ENCODE measurements around the gene HELB. TPM values are rescaled to one million over a fixed set of nuclear protein-coding genes. Genes with fewer than 3 reads are reported as not detected.

The HELB gene
- total and polyA plus RNA-seq, 3 experiments from 2014 or later: 13.8 to 29.4 (median 14.2) TPM

DNA sequence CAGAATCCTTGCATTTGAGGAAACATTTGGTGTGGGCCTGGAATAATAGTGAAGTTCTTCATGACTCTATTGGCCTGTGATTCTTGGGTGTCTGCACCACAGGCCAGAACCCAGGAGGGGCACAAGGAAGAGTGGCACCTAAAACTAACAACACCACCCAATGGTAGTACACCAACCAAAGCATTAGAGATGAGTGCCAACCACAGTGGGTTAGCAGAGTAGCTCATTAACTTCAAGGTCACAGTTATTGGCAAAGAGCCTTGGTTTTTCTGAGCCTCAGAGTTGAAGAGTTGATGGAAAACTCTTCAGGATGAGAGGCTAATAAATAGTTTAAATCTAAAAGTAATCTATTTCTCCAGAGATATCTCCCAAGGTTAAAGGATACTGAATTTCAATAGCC is 57.0 kb downstream of the HELB start:
- Histone ChIP-seq H3K27ac (ENCODE audit: low read depth, low read length) (no peak overlapping the region), H3K27me3 (ENCODE audit: insufficient read depth, low read length, poor library complexity, severe bottlenecking) (no peaks in the 10 kb centered on the region), H3K4me1 (ENCODE audit: insufficient read depth, low read length) (no peaks in the 10 kb centered on the region), H3K4me3 (ENCODE audit: low read length) (no peak overlapping the region), H3K9me3 (ENCODE audit: low read length) (no peaks in the 10 kb centered on the region), H3K36me3 (ENCODE audit: insufficient read depth, low read length) (no peaks in the 10 kb centered on the region)
- POLR2A ChIA-PET: no interaction called here
- no peak for DNase-seq
- Mint-ChIP-seq H3K9me3 (no peaks in the 10 kb centered on the region), H3K36me3 (peaks cover 0 to 22% (median 5%) of the 10 kb centered on the region in 3 donors), H3K4me3 (no peak overlapping the region), H3K27ac (peak overlapping the region in 2 of 8 donors; percentile 2 to 14), H3K27me3 (no peaks in the 10 kb centered on the region), H3K4me1 (peaks cover 0 to 2% (median 0%) of the 10 kb centered on the region in 3 donors)
- CTCF ChIA-PET: no interaction called here

DNA sequence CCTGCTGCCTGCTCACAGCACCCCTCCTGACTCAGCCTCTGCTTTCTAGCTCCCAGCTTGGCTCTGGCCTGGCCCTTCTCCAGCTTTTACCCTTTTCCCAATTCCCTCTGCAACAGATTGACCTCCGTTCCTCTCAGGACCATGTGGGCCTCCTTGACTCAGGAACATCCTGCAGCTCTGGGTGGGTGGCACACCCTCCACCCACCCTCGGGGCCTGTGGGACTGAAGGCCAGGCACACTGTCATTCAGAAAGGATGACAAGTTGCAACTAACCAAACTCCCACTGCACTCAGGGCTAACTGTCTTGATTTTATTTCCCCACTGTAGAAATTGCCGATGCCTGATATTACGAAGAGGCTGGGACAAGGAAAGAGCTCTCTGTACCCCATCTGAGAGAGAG is 59.4 kb downstream of the HELB start:
- H3K27ac ChIP-seq (ENCODE audit: low read depth, low read length): no peak overlapping the region

GRCh38 chr12:66365718-66366490 is 63.6 kb downstream of the HELB start:
- H3K27ac ChIP-seq (ENCODE audit: low read depth, low read length): no peak overlapping the region
- DNase-seq: no peak
- no peaks in the 10 kb centered on the region for H3K9me3 Mint-ChIP-seq
- H3K9me3 ChIP-seq (ENCODE audit: low read length): no peaks in the 10 kb centered on the region
- POLR2A ChIA-PET: no interaction called here
- H3K4me1 ChIP-seq (ENCODE audit: insufficient read depth, low read length): no peaks in the 10 kb centered on the region
- no peaks in the 10 kb centered on the region for H3K27me3 Mint-ChIP-seq
- H3K4me3 Mint-ChIP-seq: no peak overlapping the region
- H3K4me1 Mint-ChIP-seq: no peaks in the 10 kb centered on the region
- no peaks in the 10 kb centered on the region for H3K27me3 ChIP-seq (ENCODE audit: insufficient read depth, low read length, poor library complexity, severe bottlenecking)
- CTCF ChIA-PET: interaction anchor here (1.7 kb wide), 1 partner anchor 10 kb away, joined by 6 read pairs; no protein-coding TSS in a partner anchor
- H3K36me3 Mint-ChIP-seq: peaks cover 11 to 55% (median 27%) of the 10 kb centered on the region in 3 donors
- H3K27ac Mint-ChIP-seq: no peak overlapping the region
- H3K36me3 ChIP-seq (ENCODE audit: insufficient read depth, low read length): no peaks in the 10 kb centered on the region
- no peak overlapping the region for H3K4me3 ChIP-seq (ENCODE audit: low read length)

More for the DNA sequence above, 59.4 kb downstream of the HELB start:
- Histone ChIP-seq H3K36me3 (ENCODE audit: insufficient read depth, low read length) (no peaks in the 10 kb centered on the region), H3K27me3 (ENCODE audit: insufficient read depth, low read length, poor library complexity, severe bottlenecking) (no peaks in the 10 kb centered on the region), H3K9me3 (ENCODE audit: low read length) (no peaks in the 10 kb centered on the region), H3K4me1 (ENCODE audit: insufficient read depth, low read length) (no peaks in the 10 kb centered on the region), H3K4me3 (ENCODE audit: low read length) (no peak overlapping the region)
- Mint-ChIP-seq H3K4me3 (no peak overlapping the region), H3K9me3 (no peaks in the 10 kb centered on the region), H3K4me1 (no peaks in the 10 kb centered on the region), H3K27me3 (no peaks in the 10 kb centered on the region), H3K36me3 (peaks cover 3 to 24% (median 12%) of the 10 kb centered on the region in 3 donors), H3K27ac (peak overlapping the region in 1 of 8 donors; percentile 54)
- ChIA-PET POLR2A (no interaction called here), CTCF (interaction anchor here (1.6 to 2.3 kb wide), 3 partner anchors 9 to 91 kb away, joined by 7 to 8 read pairs (median 8); no protein-coding TSS in a partner anchor)
- DNase-seq: no peak

DNA sequence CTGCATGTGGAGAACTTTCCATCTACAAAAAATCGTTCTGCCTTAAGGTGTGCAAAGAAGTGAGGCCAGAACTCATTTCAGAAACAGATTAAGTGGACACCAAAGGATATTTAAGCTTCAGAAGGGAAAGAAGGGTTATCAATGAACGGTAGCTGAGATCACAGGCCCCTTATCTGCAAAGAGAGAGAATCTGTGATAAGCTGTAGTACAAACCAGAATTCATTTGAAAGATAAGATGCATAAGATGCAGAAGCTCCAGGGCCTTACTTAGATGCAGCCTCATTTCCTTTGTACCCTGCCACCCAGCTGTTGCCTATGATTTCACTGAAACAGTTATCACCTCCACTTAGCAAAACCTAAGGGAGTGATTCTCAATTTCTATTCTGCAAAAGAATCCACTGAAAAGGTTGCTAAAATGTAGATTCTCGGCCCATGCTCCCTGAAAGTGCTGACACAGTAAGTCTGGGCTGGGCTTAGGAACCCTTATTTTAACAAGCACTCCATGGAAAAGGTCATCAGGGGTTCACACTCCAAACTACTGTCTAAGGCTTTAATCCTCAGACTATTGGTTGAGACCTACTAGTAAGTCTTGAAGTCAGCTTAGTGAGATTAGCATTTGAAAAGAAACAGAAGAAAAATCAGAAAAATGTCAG is 64.8 kb downstream of the HELB start:
- Histone ChIP-seq H3K27ac (ENCODE audit: low read depth, low read length) (no peak overlapping the region), H3K4me3 (ENCODE audit: low read length) (no peak overlapping the region)
- CTCF ChIA-PET: no interaction called here

GRCh38 chr12:66371982-66372381 is 69.7 kb downstream of the HELB start:
- H3K4me3 ChIP-seq (ENCODE audit: low read length): no peak overlapping the region
- no peaks in the 10 kb centered on the region for H3K9me3 ChIP-seq (ENCODE audit: low read length)
- POLR2A ChIA-PET: no interaction called here
- no peak overlapping the region for H3K27ac Mint-ChIP-seq
- no peak overlapping the region for H3K27ac ChIP-seq (ENCODE audit: low read depth, low read length)
- no peaks in the 10 kb centered on the region for H3K9me3 Mint-ChIP-seq
- peaks cover 0 to 1% (median 0%) of the 10 kb centered on the region in 3 donors for H3K4me1 Mint-ChIP-seq
- H3K36me3 ChIP-seq (ENCODE audit: insufficient read depth, low read length): no peaks in the 10 kb centered on the region
- no peaks in the 10 kb centered on the region for H3K4me1 ChIP-seq (ENCODE audit: insufficient read depth, low read length)
- no peaks in the 10 kb centered on the region for H3K27me3 Mint-ChIP-seq
- no peaks in the 10 kb centered on the region for H3K27me3 ChIP-seq (ENCODE audit: insufficient read depth, low read length, poor library complexity, severe bottlenecking)
- H3K4me3 Mint-ChIP-seq: no peak overlapping the region
- no peak for DNase-seq
- CTCF ChIA-PET: no interaction called here
- H3K36me3 Mint-ChIP-seq: peaks cover 11 to 62% (median 24%) of the 10 kb centered on the region in 3 donors

More for the DNA sequence above, 64.8 kb downstream of the HELB start:
- DNase-seq: no peak
- H3K9me3 Mint-ChIP-seq: no peaks in the 10 kb centered on the region
- no peak overlapping the region for H3K4me3 Mint-ChIP-seq
- POLR2A ChIA-PET: no interaction called here
- peak overlapping the region in 1 of 8 donors; percentile 69 for H3K27ac Mint-ChIP-seq
- no peaks in the 10 kb centered on the region for H3K4me1 Mint-ChIP-seq
- no peaks in the 10 kb centered on the region for H3K9me3 ChIP-seq (ENCODE audit: low read length)
- H3K4me1 ChIP-seq (ENCODE audit: insufficient read depth, low read length): no peaks in the 10 kb centered on the region
- H3K36me3 ChIP-seq (ENCODE audit: insufficient read depth, low read length): no peaks in the 10 kb centered on the region
- peaks cover 11 to 63% (median 27%) of the 10 kb centered on the region in 3 donors for H3K36me3 Mint-ChIP-seq
- no peaks in the 10 kb centered on the region for H3K27me3 ChIP-seq (ENCODE audit: insufficient read depth, low read length, poor library complexity, severe bottlenecking)
- no peaks in the 10 kb centered on the region for H3K27me3 Mint-ChIP-seq

GRCh38 chr12:66375560-66375959 is 73.3 kb downstream of the HELB start:
- Mint-ChIP-seq H3K27me3 (no peaks in the 10 kb centered on the region), H3K4me1 (peaks cover 0 to 1% (median 0%) of the 10 kb centered on the region in 3 donors), H3K4me3 (no peak overlapping the region), H3K9me3 (no peaks in the 10 kb centered on the region), H3K27ac (no peak overlapping the region), H3K36me3 (peaks cover 6 to 37% (median 14%) of the 10 kb centered on the region in 3 donors)
- POLR2A ChIA-PET: no interaction called here
- Histone ChIP-seq H3K4me1 (ENCODE audit: insufficient read depth, low read length) (no peaks in the 10 kb centered on the region), H3K27ac (ENCODE audit: low read depth, low read length) (no peak overlapping the region), H3K4me3 (ENCODE audit: low read length) (no peak overlapping the region), H3K27me3 (ENCODE audit: insufficient read depth, low read length, poor library complexity, severe bottlenecking) (no peaks in the 10 kb centered on the region), H3K9me3 (ENCODE audit: low read length) (no peaks in the 10 kb centered on the region), H3K36me3 (ENCODE audit: insufficient read depth, low read length) (no peaks in the 10 kb centered on the region)
- CTCF ChIA-PET: interaction anchor here (2.2 kb wide), 1 partner anchor 10 kb away, joined by 6 read pairs; no protein-coding TSS in a partner anchor
- no peak for DNase-seq

DNA sequence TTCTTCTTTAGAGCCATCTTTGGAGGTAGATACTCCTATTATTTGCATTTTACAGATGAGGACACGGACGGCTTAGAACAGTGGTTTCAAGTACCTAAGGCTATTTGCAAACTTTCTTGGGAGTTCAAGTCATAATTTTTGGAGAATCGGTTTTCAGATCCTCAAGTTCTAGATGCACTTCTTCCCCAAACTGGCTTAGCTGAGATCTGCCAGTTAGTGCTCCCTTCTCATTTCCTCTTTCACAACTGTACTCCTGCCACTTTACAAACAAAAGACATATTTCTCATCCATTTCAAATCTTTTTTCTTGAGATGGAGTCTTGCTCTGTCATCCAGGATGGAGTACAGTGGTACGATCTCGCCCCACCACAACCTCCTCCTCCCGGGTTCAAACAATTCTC is 77.3 kb downstream of the HELB start:
- peaks cover 6 to 17% (median 12%) of the 10 kb centered on the region in 3 donors for H3K36me3 Mint-ChIP-seq
- H3K4me3 Mint-ChIP-seq: no peak overlapping the region
- no peaks in the 10 kb centered on the region for H3K27me3 ChIP-seq (ENCODE audit: insufficient read depth, low read length, poor library complexity, severe bottlenecking)
- H3K27ac ChIP-seq (ENCODE audit: low read depth, low read length): no peak overlapping the region
- POLR2A ChIA-PET: no interaction called here
- H3K36me3 ChIP-seq (ENCODE audit: insufficient read depth, low read length): no peaks in the 10 kb centered on the region
- H3K4me1 Mint-ChIP-seq: no peaks in the 10 kb centered on the region
- H3K4me1 ChIP-seq (ENCODE audit: insufficient read depth, low read length): no peaks in the 10 kb centered on the region
- DNase-seq: no peak
- no peaks in the 10 kb centered on the region for H3K9me3 Mint-ChIP-seq
- no peaks in the 10 kb centered on the region for H3K9me3 ChIP-seq (ENCODE audit: low read length)
- no peak overlapping the region for H3K4me3 ChIP-seq (ENCODE audit: low read length)
- no peak overlapping the region for H3K27ac Mint-ChIP-seq
- no peaks in the 10 kb centered on the region for H3K27me3 Mint-ChIP-seq
- CTCF ChIA-PET: no interaction called here

DNA sequence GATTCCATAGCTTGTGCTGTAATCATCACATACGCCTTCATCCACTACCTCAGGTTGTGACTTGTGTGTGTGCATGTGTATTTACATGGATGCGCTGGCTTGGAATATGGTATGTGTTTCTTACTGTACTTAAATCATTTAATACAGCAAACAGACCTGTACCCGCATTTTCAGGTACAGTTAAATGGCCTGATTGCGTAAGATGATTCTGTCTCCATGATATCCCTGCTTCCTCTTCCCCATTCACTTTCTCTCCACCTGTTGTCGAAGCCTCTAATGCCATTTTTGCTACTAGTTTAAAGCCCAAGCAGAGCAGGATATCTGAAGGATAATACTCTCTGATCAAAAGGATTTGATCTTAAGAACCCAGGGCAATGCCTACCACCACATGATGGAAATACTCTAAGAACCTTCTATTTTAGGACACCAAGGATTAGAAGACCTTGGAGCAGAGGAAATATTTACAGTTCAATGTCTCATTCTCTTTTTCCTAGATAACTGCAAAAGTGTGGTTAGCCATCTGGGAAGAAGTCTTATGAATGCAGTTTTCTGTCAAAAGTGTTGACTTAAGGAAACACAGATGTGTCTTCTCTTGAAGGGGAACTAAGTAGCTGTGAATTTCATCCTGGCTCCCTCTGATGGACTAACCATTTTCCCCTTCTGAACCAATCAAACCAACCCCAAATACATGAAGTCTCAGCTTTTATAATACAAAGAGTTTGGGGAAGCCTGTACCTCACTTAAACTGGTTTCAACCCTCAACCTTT is 78.7 kb downstream of the HELB start:
- no peak overlapping the region for H3K4me3 Mint-ChIP-seq

More for the DNA sequence above, 78.7 kb downstream of the HELB start:
- Histone ChIP-seq H3K27me3 (ENCODE audit: insufficient read depth, low read length, poor library complexity, severe bottlenecking) (no peaks in the 10 kb centered on the region), H3K4me3 (ENCODE audit: low read length) (no peak overlapping the region), H3K36me3 (ENCODE audit: insufficient read depth, low read length) (no peaks in the 10 kb centered on the region), H3K27ac (ENCODE audit: low read depth, low read length) (no peak overlapping the region), H3K4me1 (ENCODE audit: insufficient read depth, low read length) (no peaks in the 10 kb centered on the region), H3K9me3 (ENCODE audit: low read length) (no peaks in the 10 kb centered on the region)
- CTCF ChIA-PET: no interaction called here
- H3K36me3 Mint-ChIP-seq: peaks cover 6 to 19% (median 12%) of the 10 kb centered on the region in 3 donors
- DNase-seq: no peak
- no peak overlapping the region for H3K27ac Mint-ChIP-seq
- H3K27me3 Mint-ChIP-seq: no peaks in the 10 kb centered on the region
- H3K9me3 Mint-ChIP-seq: no peaks in the 10 kb centered on the region
- POLR2A ChIA-PET: no interaction called here
- H3K4me1 Mint-ChIP-seq: no peaks in the 10 kb centered on the region

Data from CD8-positive, alpha-beta memory T cell (primary cell).